GM18498 (cell line): ENCODE results near the gene RIMBP2.

Source experiments
- ATAC-seq: cut with Tn5 transposase; IDR thresholded peaks from one replicate; pipeline ENCODE4 v1.9.1; 2021; ENCODE audit warnings: mild to moderate bottlenecking, moderate library complexity; ENCODE audit not compliant: unreplicated experiment

RIMBP2 gene

GRCh38 chr12:130634866-130635265 lies 81.2 kb downstream of the RIMBP2 start:
- ATAC-seq: no peak

- ATAC-seq: no peak
These were observed 82.3 kb downstream of the RIMBP2 start for GRCh38 chr12:130633771-130634170.

- ATAC-seq: no peak
These were observed 83.5 kb downstream of the RIMBP2 start for GRCh38 chr12:130632642-130633041.

- ATAC-seq: no peak
These were observed 87.8 kb downstream of the RIMBP2 start for GRCh38 chr12:130628304-130628703.

GRCh38 chr12:130627175-130627574 lies 88.9 kb downstream of the RIMBP2 start:
- no peak for ATAC-seq

- no peak for ATAC-seq
These were observed 89.5 kb downstream of the RIMBP2 start for GRCh38 chr12:130626601-130627000.

- ATAC-seq: no peak
These were observed 90.9 kb downstream of the RIMBP2 start for GRCh38 chr12:130625201-130625600.

- no peak for ATAC-seq
These were observed 93.3 kb downstream of the RIMBP2 start for GRCh38 chr12:130622803-130623202.

GRCh38 chr12:130621696-130622298 lies 94.3 kb downstream of the RIMBP2 start:
- ATAC-seq: no peak

- ATAC-seq: no peak
These were observed 95.3 kb downstream of the RIMBP2 start for GRCh38 chr12:130620756-130621155.

- no peak for ATAC-seq
These were observed 95.8 kb downstream of the RIMBP2 start for GRCh38 chr12:130620281-130620680.

GRCh38 chr12:130619385-130620001 lies 96.6 kb downstream of the RIMBP2 start:
- no peak for ATAC-seq

- no peak for ATAC-seq
These were observed 98.9 kb downstream of the RIMBP2 start for GRCh38 chr12:130617219-130617618.

- ATAC-seq: no peak
These were observed 100.2 kb downstream of the RIMBP2 start for GRCh38 chr12:130615861-130616345.

GRCh38 chr12:130614530-130614905 lies 101.6 kb downstream of the RIMBP2 start:
- ATAC-seq: no peak

- ATAC-seq: no peak
These were observed 102.1 kb downstream of the RIMBP2 start for GRCh38 chr12:130613831-130614529.

- no peak for ATAC-seq
These were observed 103.0 kb downstream of the RIMBP2 start for GRCh38 chr12:130613131-130613530.

GRCh38 chr12:130611026-130611905 lies 104.8 kb downstream of the RIMBP2 start:
- no peak for ATAC-seq

- no peak for ATAC-seq
These were observed 106.1 kb downstream of the RIMBP2 start for GRCh38 chr12:130609966-130610365.

GRCh38 chr12:130608831-130609230 lies 107.3 kb downstream of the RIMBP2 start:
- no peak for ATAC-seq

- no peak for ATAC-seq
These were observed 108.0 kb downstream of the RIMBP2 start for GRCh38 chr12:130608132-130608531.
